ENCODE results near the gene RXRG. TPM values are rescaled to one million over a fixed set of nuclear protein-coding genes. Genes with fewer than 3 reads are reported as not detected.

The RXRG gene
- total and polyA plus RNA-seq, 12 donors, result 1.2 to 16.3 (median 4.1) TPM

GRCh38 chr1:165456861-165457260 lies 11.9 kb upstream of the RXRG start:
- Histone ChIP-seq H3K27me3 (peaks cover 0 to 3% (median 0%) of the 10 kb centered on the region in 7 donors), H3K4me3 (no peak overlapping the region), H3K4me1 (peaks cover 0 to 27% (median 10%) of the 10 kb centered on the region in 9 donors), H3K9me3 (no peaks in the 10 kb centered on the region), H3K36me3 (no peaks in the 10 kb centered on the region), H3K27ac (no peak overlapping the region)
- intact Hi-C loops (cut with DNase I), result no loop called here
- no peak for TF ChIP-seq CTCF (IDR thresholded peaks at IDR 0.05)
- 77 to 82% methylated on average over 6 of the region's 6 CpGs for WGBS, 2 donors
- ATAC-seq (no peak), DNase-seq (no peak)

- no peak for DNase-seq
- intact Hi-C loops (cut with DNase I), result no loop called here
- WGBS, 2 donors, result 90 to 95% methylated on average over 1 of the region's 1 CpG
These were observed 11.2 kb upstream of the RXRG start for GRCh38 chr1:165456114-165456513.

GRCh38 chr1:165455111-165455510 lies 10.2 kb upstream of the RXRG start:
- Histone ChIP-seq H3K27me3 (peaks cover 0 to 3% (median 0%) of the 10 kb centered on the region in 7 donors), H3K4me1 (peaks cover 0 to 27% (median 11%) of the 10 kb centered on the region in 9 donors), H3K9me3 (no peaks in the 10 kb centered on the region), H3K4me3 (no peak overlapping the region), H3K27ac (no peak overlapping the region), H3K36me3 (no peaks in the 10 kb centered on the region)
- no peak for TF ChIP-seq CTCF (IDR thresholded peaks at IDR 0.05)
- DNase-seq (no peak), ATAC-seq (no peak)
- intact Hi-C loops (cut with DNase I), result no loop called here
- 83 to 96% methylated on average over 3 of the region's 3 CpGs for WGBS, 2 donors

More at GRCh38 chr1:165456114-165456513, 11.2 kb upstream of the RXRG start:
- Histone ChIP-seq H3K4me1 (peaks cover 0 to 27% (median 11%) of the 10 kb centered on the region in 9 donors), H3K36me3 (no peaks in the 10 kb centered on the region), H3K27ac (no peak overlapping the region), H3K27me3 (peaks cover 0 to 3% (median 0%) of the 10 kb centered on the region in 7 donors), H3K4me3 (no peak overlapping the region), H3K9me3 (no peaks in the 10 kb centered on the region)
- TF ChIP-seq CTCF (IDR thresholded peaks at IDR 0.05), result no peak
- ATAC-seq, result no peak

GRCh38 chr1:165454091-165454610 lies 9.2 kb upstream of the RXRG start:
- no peak for DNase-seq
- Histone ChIP-seq H3K4me1 (peaks cover 0 to 27% (median 11%) of the 10 kb centered on the region in 9 donors), H3K9me3 (no peaks in the 10 kb centered on the region), H3K27me3 (peaks cover 0 to 3% (median 0%) of the 10 kb centered on the region in 7 donors), H3K4me3 (no peak overlapping the region), H3K27ac (peak overlapping the region in 1 of 10 donors; percentile 85), H3K36me3 (no peaks in the 10 kb centered on the region)
- 78 to 88% methylated on average over 3 of the region's 3 CpGs for WGBS, 2 donors
- intact Hi-C loops (cut with DNase I), result loop anchor here in 2 of 10 donors (5.0 kb wide), 1 partner anchor 33 kb away; no protein-coding TSS in a partner anchor
- TF ChIP-seq CTCF (IDR thresholded peaks at IDR 0.05), result no peak
- ATAC-seq, result no peak
